Adrenal gland (tissue), 12 donors: Measurements from ENCODE around the gene TACR1. TPM values are rescaled to one million over a fixed set of nuclear protein-coding genes. Genes with fewer than 3 reads are reported as not detected.

Experiments
- DNase-seq, 7 donors: peaks; one replicate each; pipeline ENCODE4 v3.0.0-alpha.2; 2019 to 2020
- H3K27ac ChIP-seq, 5 donors: fragments of 200-600 bp; sonication (generic) in 4 of 5; 1 replicate in 3 of 5; 2 replicates in 2 of 5; pipeline versions ENCODE4 v1.5.1 to v1.8.0; 2016 to 2020; ENCODE audit warnings: mild to moderate bottlenecking in 1 of 5
- H3K27me3 ChIP-seq: fragments of 200-600 bp; 2 replicates; pipeline ENCODE4 v1.8.0; 2021
- H3K36me3 ChIP-seq, 2 donors: fragments of 200-600 bp; replicated peaks in 1 of 2; 1 replicate in 1 of 2; 2 replicates in 1 of 2; pipeline versions ENCODE4 v1.5.1 to v1.8.0; 2018 to 2022
- H3K4me1 ChIP-seq, 2 donors: fragments of 200-600 bp; replicated peaks in 1 of 2; 1 replicate in 1 of 2; 2 replicates in 1 of 2; pipeline versions ENCODE4 v1.5.1 to v1.8.0; 2018 to 2021
- H3K4me3 ChIP-seq, 4 donors: fragments of 200-600 bp; sonication (generic) in 3 of 4; one replicate each; pipeline ENCODE4 v1.5.1; 2016 to 2018
- H3K9me3 ChIP-seq, 3 donors: fragments of 200-600 bp; sonication (generic) in 1 of 3; replicated peaks in 1 of 3; 1 replicate in 2 of 3; 2 replicates in 1 of 3; pipeline versions ENCODE4 v1.5.1 to v1.8.0; 2016 to 2021
- CTCF ChIP-seq, 6 experiments: fragments of 450-650 bp in 4 of 6; fragments of 200-600 bp in 2 of 6; sonication (generic) in 1 of 6; IDR thresholded peaks; 1 replicate in 5 of 6; 2 replicates in 1 of 6; pipeline versions ENCODE4 v1.5.1 to v1.8.0; 2016 to 2021; ENCODE audit warnings: antibody characterized with exemption in 6 of 6, mild to moderate bottlenecking in 2 of 6, moderate library complexity in 1 of 6
- POLR2A ChIP-seq, 2 donors: fragments of 450-650 bp; IDR thresholded peaks; one replicate each; pipeline ENCODE4 v1.6.1; 2017; ENCODE audit warnings: antibody characterized with exemption in 2 of 2, mild to moderate bottlenecking in 2 of 2, moderate library complexity in 1 of 2
- WGBS, 4 donors: extraction: QIAGEN DNeasy Blood & Tissue Kit in 2 of 4; methylation state at CpG; one replicate each; pipeline versions ENCODE4 v1.1.5 to v1.1.7; 2013 to 2017; 5-methylcytosine and 5-hydroxymethylcytosine counted together
- intact Hi-C, 2 donors: fragments of 100-400 bp; cut with DNase I; formaldehyde crosslinking; loops; one replicate each; pipeline versions ENCODE4 v1.14.1 to v1.15.0; 2022 to 2023
- polyA plus RNA-seq, 3 donors: library from polyadenylated mRNA; stranded (reverse); fragments of 200-250 nt in 2 of 3; fragments of 350-450 nt in 1 of 3; fragmentation: Illumina TruSeq in 1 of 3; extraction: RNeasy Lipid Tissue Mini Kit (QIAGEN cat#74804) in 1 of 3; gene quantifications; one replicate each; pipeline ENCODE4 v1.2.3, GENCODE V29; 2013 to 2014
- total RNA-seq, 9 donors: library from RNA; depleted of rRNA in 4 of 9; stranded (reverse); fragments of >200 nt in 4 of 9; fragments of 120-200 nt in 1 of 9; fragmentation: NEBNext Ultra II Directional in 1 of 9; extraction: Animal tissue kit (Norgen Biotek cat#: 25700) in 1 of 9; gene quantifications; one replicate each; pipeline versions ENCODE4 v1.1.0 to v1.2.4, GENCODE V29; 2013 to 2023
- donor health status: healthy with polysubstance abuse.
- donor health status: Bipolar disorder and iron deficiency.
- donor health status: DM: yes; HTN: yes; CAD: no.
- donor health status: DM: no; HTN: no; CAD: no.
- donor health status: DM: no; HTN: no; CAD: no.
- donor health status: DM: yes; HTN: yes; CAD: no.

TACR1 gene
- total and polyA plus RNA-seq, 12 donors: 0.15 to 1.9 (median 0.41) TPM; not detected in 1

GRCh38 chr2:75022516-75022915 lies 176.8 kb downstream of the TACR1 start:
- Histone ChIP-seq H3K27ac (no peak overlapping the region), H3K27me3 (no peaks in the 10 kb centered on the region), H3K4me1 (no peaks in the 10 kb centered on the region), H3K36me3 (no peaks in the 10 kb centered on the region), H3K4me3 (no peak overlapping the region), H3K9me3 (no peaks in the 10 kb centered on the region)
- intact Hi-C loops: no loop called here
- TF ChIP-seq CTCF (IDR thresholded peaks at IDR 0.05) (no peak), POLR2A (IDR thresholded peaks at IDR 0.05) (no peak)
- no peak for DNase-seq
- 57 to 80% (median 72%) methylated on average over 1 of the region's 1 CpG for WGBS, 4 donors

- DNase-seq: no peak
- Histone ChIP-seq H3K4me3 (no peak overlapping the region), H3K36me3 (no peaks in the 10 kb centered on the region), H3K9me3 (no peaks in the 10 kb centered on the region), H3K4me1 (no peaks in the 10 kb centered on the region), H3K27me3 (no peaks in the 10 kb centered on the region), H3K27ac (no peak overlapping the region)
- 63 to 88% (median 72%) methylated on average over 1 of the region's 1 CpG for WGBS, 4 donors
- intact Hi-C loops: no loop called here
- TF ChIP-seq POLR2A (IDR thresholded peaks at IDR 0.05) (no peak), CTCF (IDR thresholded peaks at IDR 0.05) (no peak)
Observed at GRCh38 chr2:75021672-75022071, 177.6 kb downstream of the TACR1 start.

- Histone ChIP-seq H3K9me3 (no peaks in the 10 kb centered on the region), H3K36me3 (no peaks in the 10 kb centered on the region), H3K4me1 (no peaks in the 10 kb centered on the region), H3K27me3 (no peaks in the 10 kb centered on the region), H3K27ac (no peak overlapping the region), H3K4me3 (no peak overlapping the region)
- DNase-seq: no peak
- TF ChIP-seq POLR2A (IDR thresholded peaks at IDR 0.05): no peak
- no peak for TF ChIP-seq CTCF (IDR thresholded peaks at IDR 0.05)
- WGBS, 4 donors: 94 to 96% (median 96%) methylated on average over 10 to 11 of the region's 11 CpGs
- intact Hi-C loops: no loop called here
Observed at GRCh38 chr2:75020476-75020875, 178.8 kb downstream of the TACR1 start.

GRCh38 chr2:75019790-75020189 lies 179.5 kb downstream of the TACR1 start:
- Histone ChIP-seq H3K9me3 (no peaks in the 10 kb centered on the region), H3K4me3 (no peak overlapping the region), H3K27me3 (no peaks in the 10 kb centered on the region), H3K36me3 (no peaks in the 10 kb centered on the region), H3K27ac (no peak overlapping the region), H3K4me1 (no peaks in the 10 kb centered on the region)
- 31 to 42% (median 36%) methylated on average over 2 of the region's 2 CpGs for WGBS, 4 donors
- intact Hi-C loops: no loop called here
- no peak for DNase-seq
- TF ChIP-seq POLR2A (IDR thresholded peaks at IDR 0.05) (no peak), CTCF (IDR thresholded peaks at IDR 0.05) (no peak)
